Right renal pelvis (tissue), 4 donors: ENCODE measurements around the gene RAC2. TPM values are rescaled to one million over a fixed set of nuclear protein-coding genes. Genes with fewer than 3 reads are reported as not detected.
"Not testable (repeated sequence)": the region's sequence is repeated elsewhere in the genome, so short reads cannot be mapped to it uniquely, and the experiment has no call there.

Experiments
- DNase-seq, 4 donors: peaks; one replicate each; pipeline ENCODE4 v3.0.0-alpha.2; 2013; ENCODE audit warnings: low read depth in 4 of 4, low spot score in 3 of 4, missing footprints in 1 of 4
- polyA plus RNA-seq, 4 donors: library from polyadenylated mRNA; unstranded; fragments of 120-200 nt; gene quantifications; one replicate each; pipeline ENCODE4 v1.2.1, GENCODE V29; 2013; ENCODE audit not compliant: insufficient read length in 4 of 4

The RAC2 gene
- polyA plus RNA-seq, 4 donors: 6.5 to 9.1 (median 7.2) TPM

- DNase-seq: no peak
Measured at GRCh38 chr22:37258005-37258752, 14.1 kb upstream of the RAC2 start.

- no peak for DNase-seq
Measured at GRCh38 chr22:37256075-37256726, 12.1 kb upstream of the RAC2 start.

- no peak for DNase-seq
Measured at GRCh38 chr22:37255558-37256006, 11.5 kb upstream of the RAC2 start.

- DNase-seq: no peak
Measured at GRCh38 chr22:37254867-37255233, 10.8 kb upstream of the RAC2 start.

- DNase-seq: no peak
Measured at GRCh38 chr22:37254209-37254866, 10.3 kb upstream of the RAC2 start.

GRCh38 chr22:37253126-37253660, 9.1 kb upstream of the RAC2 start:
- no peak for DNase-seq

- not testable (repeated sequence) for DNase-seq
Measured at GRCh38 chr22:37251836-37252235, 7.8 kb upstream of the RAC2 start.

GRCh38 chr22:37249986-37250385, 5.9 kb upstream of the RAC2 start:
- no peak for DNase-seq

GRCh38 chr22:37248251-37248650, 4.2 kb upstream of the RAC2 start:
- no peak for DNase-seq

- no peak for DNase-seq
Measured at GRCh38 chr22:37245740-37246139, 1.7 kb upstream of the RAC2 start.

- DNase-seq: no peak
Measured at GRCh38 chr22:37244922-37245722, 1.1 kb upstream of the RAC2 start.

- no peak for DNase-seq
Measured at GRCh38 chr22:37243402-37244113, 511 bp downstream of the RAC2 start.

GRCh38 chr22:37242395-37242918, 1.6 kb downstream of the RAC2 start:
- no peak for DNase-seq

GRCh38 chr22:37241351-37242142, 2.5 kb downstream of the RAC2 start:
- no peak for DNase-seq

- no peak for DNase-seq
Measured at GRCh38 chr22:37240941-37241320, 3.1 kb downstream of the RAC2 start.

GRCh38 chr22:37240240-37240940, 3.7 kb downstream of the RAC2 start:
- no peak for DNase-seq

- no peak for DNase-seq
Measured at GRCh38 chr22:37239336-37240239, 4.5 kb downstream of the RAC2 start.
